T-cell (primary cell): ENCODE measurements around the gene BMP6. TPM values are rescaled to one million over a fixed set of nuclear protein-coding genes. Genes with fewer than 3 reads are reported as not detected.

Experiments used
- ATAC-seq, 4 experiments: fragments of 200-7000 bp in 3 of 4; fragments of 150-1000 bp in 1 of 4; cut with Tn5 transposase; replicated peaks in 1 of 4; 1 replicate in 3 of 4; 2 replicates in 1 of 4; pipeline ENCODE4 v1.10.0; 2021; ENCODE audit warnings: moderate library complexity in 3 of 4, mild to moderate bottlenecking in 2 of 4, moderate number of reproducible peaks in 1 of 4
- CTCF ChIA-PET, 2 donors: fragments of 300-600 bp; sonication (Branson Sonifier 250); formaldehyde crosslinking; loops; one replicate each; lab custom pipeline; 2022; ENCODE audit warnings: antibody characterized with exemption in 2 of 2; lab: Charles Lee
- POLR2A ChIA-PET, 2 donors: fragments of 300-600 bp; sonication (Branson Sonifier 250); formaldehyde crosslinking; loops; one replicate each; lab custom pipeline; 2022; ENCODE audit warnings: antibody characterized with exemption in 2 of 2; lab: Charles Lee
- DNase-seq, 35 experiments: peaks; one replicate each; pipeline versions ENCODE4 v3.0.0 to v3.0.0-alpha.2; 2013 to 2023
- H3K27ac ChIP-seq: one replicate; pipeline ENCODE4 v1.5.1; 2013; ENCODE audit warnings: low read length
- H3K27me3 ChIP-seq, 2 experiments: replicated peaks in 1 of 2; 1 replicate in 1 of 2; 2 replicates in 1 of 2; pipeline versions ENCODE4 v1.6.1 to v1.7.0; 2013; ENCODE audit warnings: low read length in 1 of 2, mixed read lengths in 1 of 2; ENCODE audit not compliant: control insufficient read depth in 2 of 2, insufficient read depth in 2 of 2; ENCODE audit errors: extremely low read depth in 1 of 2
- H3K36me3 ChIP-seq, 2 donors: 1 replicate in 1 of 2; 2 replicates in 1 of 2; pipeline versions ENCODE4 v1.6.1 to v1.7.0; 2013; ENCODE audit warnings: low read length in 1 of 2; ENCODE audit not compliant: control insufficient read depth in 2 of 2, insufficient read depth in 1 of 2; ENCODE audit errors: extremely low read depth in 1 of 2
- H3K4me1 ChIP-seq, 2 experiments: 1 replicate in 1 of 2; 2 replicates in 1 of 2; pipeline versions ENCODE4 v1.6.1 to v1.7.0; 2013; ENCODE audit warnings: low read length in 2 of 2, mixed read lengths in 1 of 2; ENCODE audit not compliant: insufficient read depth in 2 of 2, control insufficient read depth in 1 of 2; ENCODE audit errors: extremely low read depth in 1 of 2
- H3K4me3 ChIP-seq, 2 donors: 1 replicate in 1 of 2; 2 replicates in 1 of 2; pipeline versions ENCODE4 v1.5.1 to v1.7.0; 2013; ENCODE audit warnings: mild to moderate bottlenecking in 2 of 2, low read length in 1 of 2, moderate library complexity in 1 of 2; ENCODE audit not compliant: control insufficient read depth in 1 of 2; ENCODE audit errors: extremely low read depth in 1 of 2
- H3K9me3 ChIP-seq: 2 replicates; pipeline ENCODE4 v1.7.0; 2013
- H3K27ac Mint-ChIP-seq, 2 donors: one replicate each; pipeline ENCODE4 v1.8.0; 2020 to 2021; ENCODE audit warnings: mild to moderate bottlenecking in 2 of 2, mixed read lengths in 2 of 2
- H3K27me3 Mint-ChIP-seq, 2 donors: one replicate each; pipeline ENCODE4 v1.8.0; 2021 to 2022; ENCODE audit warnings: mixed read lengths in 2 of 2
- H3K36me3 Mint-ChIP-seq: one replicate; pipeline ENCODE4 v1.8.0; 2021; ENCODE audit warnings: mixed read lengths
- H3K4me1 Mint-ChIP-seq, 3 donors: one replicate each; pipeline ENCODE4 v1.8.0; 2020 to 2022; ENCODE audit warnings: mixed read lengths in 3 of 3, mild to moderate bottlenecking in 1 of 3
- H3K4me3 Mint-ChIP-seq, 3 donors: one replicate each; pipeline ENCODE4 v1.8.0; 2020 to 2022; ENCODE audit warnings: mild to moderate bottlenecking in 3 of 3, mixed read lengths in 3 of 3, moderate library complexity in 3 of 3
- H3K9me3 Mint-ChIP-seq, 3 donors: one replicate each; pipeline ENCODE4 v1.8.0; 2020 to 2022; ENCODE audit warnings: mixed read lengths in 3 of 3
- WGBS: methylation state at CpG from one replicate; pipeline ENCODE4 v1.1.5; 2013; ENCODE audit warnings: missing lambda C conversion rate; ENCODE audit not compliant: insufficient coverage; 5-methylcytosine and 5-hydroxymethylcytosine counted together
- total RNA-seq, 35 experiments: library from RNA in 6 of 35; stranded (reverse) in 6 of 35; fragments of 120-200 nt in 1 of 35; gene quantifications; one replicate each; pipeline versions ENCODE4 v1.2.1 to v1.2.4 and lab custom pipeline; 2013 to 2026

Gene BMP6
- total RNA-seq, 5 donors from 2014 or later (not counting 1 experiment from before 2014, with no cell fraction given) = 0.09 to 0.23 (median 0.13) TPM; not detected in 1

DNA sequence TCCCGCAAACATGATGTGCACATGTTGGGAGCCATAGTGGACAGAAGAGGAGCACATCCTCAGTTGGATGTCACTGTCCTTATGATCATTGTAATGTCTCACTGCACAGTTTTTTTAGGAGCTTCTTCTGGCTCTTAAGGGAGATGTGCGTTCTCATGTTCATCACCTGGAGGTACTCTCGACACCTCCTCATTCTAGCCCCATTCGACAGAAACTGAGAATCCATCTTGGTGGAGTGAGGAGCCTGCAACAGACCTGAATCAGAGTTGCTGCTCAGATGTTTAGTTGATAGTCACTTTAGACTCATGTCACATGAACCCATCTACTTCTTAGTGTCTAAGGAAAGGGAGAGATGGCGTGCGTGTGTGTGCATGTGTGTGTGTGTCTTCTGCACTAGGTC, 2.3 kb upstream of the BMP6 start:
- CTCF ChIA-PET = interaction anchor here (0.7 to 2.2 kb wide), 6 partner anchors 283 to 1764 kb away, joined by 3 to 17 read pairs (median 8); no protein-coding TSS in a partner anchor
- peaks cover 49 to 63% of the 10 kb centered on the region in 2 donors for H3K27me3 Mint-ChIP-seq
- Histone ChIP-seq H3K36me3 (no peaks in the 10 kb centered on the region), H3K27ac (no peak overlapping the region), H3K27me3 (peaks cover 8 to 43% of the 10 kb centered on the region in 2 experiments), H3K4me3 (no peak overlapping the region), H3K4me1 (peaks cover 7 to 26% of the 10 kb centered on the region in 2 experiments), H3K9me3 (no peaks in the 10 kb centered on the region)
- no peak overlapping the region for H3K4me3 Mint-ChIP-seq
- DNase-seq (no peak), ATAC-seq (no peak)
- POLR2A ChIA-PET = no interaction called here
- 100% methylated on average over 1 of the region's 6 CpGs for WGBS
- no peak overlapping the region for H3K27ac Mint-ChIP-seq
- H3K36me3 Mint-ChIP-seq = no peaks in the 10 kb centered on the region
- peaks cover 7 to 19% (median 17%) of the 10 kb centered on the region in 3 donors for H3K4me1 Mint-ChIP-seq
- H3K9me3 Mint-ChIP-seq = no peaks in the 10 kb centered on the region

DNA sequence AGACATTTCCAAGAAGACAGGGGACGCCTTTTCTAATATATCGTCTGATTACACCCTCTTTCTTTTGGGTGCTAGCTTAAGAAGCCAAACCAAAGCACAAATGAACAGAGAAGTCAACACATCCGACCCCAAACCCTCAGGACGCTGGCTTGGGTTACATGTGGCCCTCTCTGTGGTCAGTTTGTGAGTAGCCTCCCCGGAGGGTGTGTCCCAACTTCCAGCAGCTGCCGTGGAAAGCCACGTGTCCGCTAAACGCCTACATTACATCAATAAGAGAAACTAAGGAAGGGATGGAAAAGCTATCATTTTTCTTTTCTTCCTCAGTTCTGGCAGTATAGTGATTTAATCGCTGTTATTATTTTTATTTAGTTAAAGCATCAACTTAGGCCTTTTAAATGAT, 487 bp upstream of the BMP6 start:
- H3K9me3 Mint-ChIP-seq = no peaks in the 10 kb centered on the region
- Histone ChIP-seq H3K4me1 (peaks cover 7 to 30% of the 10 kb centered on the region in 2 experiments), H3K36me3 (no peaks in the 10 kb centered on the region), H3K9me3 (no peaks in the 10 kb centered on the region), H3K27ac (no peak overlapping the region), H3K27me3 (peaks cover 10 to 54% of the 10 kb centered on the region in 2 experiments), H3K4me3 (peak overlapping the region in 1 of 2 donors; percentile 62)
- H3K4me3 Mint-ChIP-seq = peak overlapping the region; percentile 68 to 79 (median 76)
- H3K27ac Mint-ChIP-seq = peak overlapping the region in 1 of 2 donors; percentile 15
- H3K36me3 Mint-ChIP-seq = no peaks in the 10 kb centered on the region
- ATAC-seq (no peak), DNase-seq (no peak)
- H3K4me1 Mint-ChIP-seq = peaks cover 11 to 24% (median 23%) of the 10 kb centered on the region in 3 donors
- peaks cover 56 to 73% of the 10 kb centered on the region in 2 donors for H3K27me3 Mint-ChIP-seq
- CTCF ChIA-PET = no interaction called here
- 54% methylated on average over 3 of the region's 10 CpGs for WGBS
- POLR2A ChIA-PET = interaction anchor here in 1 of 2 donors (0.6 kb wide), 1 partner anchor 136 kb away, joined by 4 read pairs; no protein-coding TSS in a partner anchor

DNA sequence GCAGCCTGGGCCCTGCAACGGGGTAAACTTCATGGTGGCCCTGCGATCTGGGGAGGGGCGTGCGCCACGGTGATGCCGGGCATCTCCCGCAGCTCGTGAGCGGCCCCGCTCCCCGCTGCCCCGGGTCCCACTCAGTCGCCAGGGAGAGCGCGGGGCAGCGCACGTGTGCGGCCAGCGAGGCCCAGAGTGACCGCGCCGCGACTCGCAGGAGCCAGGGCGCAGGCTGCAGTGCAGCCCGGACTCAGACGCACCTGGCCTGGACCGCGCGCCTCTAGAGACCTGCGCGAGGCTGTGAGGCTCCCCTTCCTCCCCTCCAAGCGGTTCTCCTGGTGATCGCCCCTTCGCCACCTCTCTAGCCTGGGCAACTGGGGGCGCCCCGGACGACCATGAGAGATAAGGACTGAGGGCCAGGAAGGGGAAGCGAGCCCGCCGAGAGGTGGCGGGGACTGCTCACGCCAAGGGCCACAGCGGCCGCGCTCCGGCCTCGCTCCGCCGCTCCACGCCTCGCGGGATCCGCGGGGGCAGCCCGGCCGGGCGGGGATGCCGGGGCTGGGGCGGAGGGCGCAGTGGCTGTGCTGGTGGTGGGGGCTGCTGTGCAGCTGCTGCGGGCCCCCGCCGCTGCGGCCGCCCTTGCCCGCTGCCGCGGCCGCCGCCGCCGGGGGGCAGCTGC, 652 bp downstream of the BMP6 start:
- no peaks in the 10 kb centered on the region for H3K36me3 ChIP-seq
- peaks cover 11 to 24% (median 23%) of the 10 kb centered on the region in 3 donors for H3K4me1 Mint-ChIP-seq
- no peak overlapping the region for H3K27ac Mint-ChIP-seq
- ChIA-PET CTCF (no interaction called here), POLR2A (no interaction called here)
- no peaks in the 10 kb centered on the region for H3K9me3 Mint-ChIP-seq
- H3K36me3 Mint-ChIP-seq = no peaks in the 10 kb centered on the region
- H3K4me3 ChIP-seq = peak overlapping the region; percentile 23 to 62
- no peak overlapping the region for H3K27ac ChIP-seq
- H3K4me1 ChIP-seq = peaks cover 7 to 30% of the 10 kb centered on the region in 2 experiments
- peak overlapping the region; percentile 68 to 79 (median 76) for H3K4me3 Mint-ChIP-seq
- ATAC-seq (no peak), DNase-seq (no peak)
- no peaks in the 10 kb centered on the region for H3K9me3 ChIP-seq
- under 1% methylated on average over 66 of the region's 73 CpGs for WGBS
- peaks cover 12 to 55% of the 10 kb centered on the region in 2 experiments for H3K27me3 ChIP-seq
- H3K27me3 Mint-ChIP-seq = peaks cover 56 to 73% of the 10 kb centered on the region in 2 donors

DNA sequence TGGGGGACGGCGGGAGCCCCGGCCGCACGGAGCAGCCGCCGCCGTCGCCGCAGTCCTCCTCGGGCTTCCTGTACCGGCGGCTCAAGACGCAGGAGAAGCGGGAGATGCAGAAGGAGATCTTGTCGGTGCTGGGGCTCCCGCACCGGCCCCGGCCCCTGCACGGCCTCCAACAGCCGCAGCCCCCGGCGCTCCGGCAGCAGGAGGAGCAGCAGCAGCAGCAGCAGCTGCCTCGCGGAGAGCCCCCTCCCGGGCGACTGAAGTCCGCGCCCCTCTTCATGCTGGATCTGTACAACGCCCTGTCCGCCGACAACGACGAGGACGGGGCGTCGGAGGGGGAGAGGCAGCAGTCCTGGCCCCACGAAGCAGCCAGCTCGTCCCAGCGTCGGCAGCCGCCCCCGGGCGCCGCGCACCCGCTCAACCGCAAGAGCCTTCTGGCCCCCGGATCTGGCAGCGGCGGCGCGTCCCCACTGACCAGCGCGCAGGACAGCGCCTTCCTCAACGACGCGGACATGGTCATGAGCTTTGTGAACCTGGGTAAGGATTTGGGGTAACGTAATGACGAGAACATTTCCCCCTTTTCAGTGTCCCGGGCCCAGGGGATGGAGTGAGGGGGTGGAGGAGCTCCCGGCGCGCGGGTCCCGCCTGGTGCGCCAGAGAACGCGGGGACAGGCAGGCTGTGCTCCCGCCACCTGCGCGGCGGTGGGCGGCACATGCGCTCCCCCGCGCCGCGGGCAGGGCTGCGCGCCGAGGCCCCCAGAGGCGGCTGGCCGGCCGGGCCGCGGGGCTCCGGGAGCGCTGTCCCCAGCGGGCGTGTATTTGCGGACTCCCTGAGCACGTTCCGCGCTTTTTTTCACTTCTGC, 1.4 kb downstream of the BMP6 start:
- peak in 1 of 35 experiments; percentile 3 for DNase-seq
- WGBS = 3% methylated on average over 96 of the region's 97 CpGs
- Histone ChIP-seq H3K27me3 (peaks cover 12 to 53% of the 10 kb centered on the region in 2 experiments), H3K4me3 (peak overlapping the region in 1 of 2 donors; percentile 50), H3K9me3 (no peaks in the 10 kb centered on the region), H3K36me3 (no peaks in the 10 kb centered on the region), H3K4me1 (peaks cover 7 to 30% of the 10 kb centered on the region in 2 experiments), H3K27ac (no peak overlapping the region)
- no peak for ATAC-seq
- Mint-ChIP-seq H3K27me3 (peaks cover 57 to 74% of the 10 kb centered on the region in 2 donors), H3K36me3 (no peaks in the 10 kb centered on the region), H3K9me3 (no peaks in the 10 kb centered on the region), H3K4me3 (peak overlapping the region; percentile 49 to 64 (median 54)), H3K4me1 (peaks cover 11 to 24% (median 23%) of the 10 kb centered on the region in 3 donors), H3K27ac (no peak overlapping the region)
- ChIA-PET CTCF (no interaction called here), POLR2A (no interaction called here)

DNA sequence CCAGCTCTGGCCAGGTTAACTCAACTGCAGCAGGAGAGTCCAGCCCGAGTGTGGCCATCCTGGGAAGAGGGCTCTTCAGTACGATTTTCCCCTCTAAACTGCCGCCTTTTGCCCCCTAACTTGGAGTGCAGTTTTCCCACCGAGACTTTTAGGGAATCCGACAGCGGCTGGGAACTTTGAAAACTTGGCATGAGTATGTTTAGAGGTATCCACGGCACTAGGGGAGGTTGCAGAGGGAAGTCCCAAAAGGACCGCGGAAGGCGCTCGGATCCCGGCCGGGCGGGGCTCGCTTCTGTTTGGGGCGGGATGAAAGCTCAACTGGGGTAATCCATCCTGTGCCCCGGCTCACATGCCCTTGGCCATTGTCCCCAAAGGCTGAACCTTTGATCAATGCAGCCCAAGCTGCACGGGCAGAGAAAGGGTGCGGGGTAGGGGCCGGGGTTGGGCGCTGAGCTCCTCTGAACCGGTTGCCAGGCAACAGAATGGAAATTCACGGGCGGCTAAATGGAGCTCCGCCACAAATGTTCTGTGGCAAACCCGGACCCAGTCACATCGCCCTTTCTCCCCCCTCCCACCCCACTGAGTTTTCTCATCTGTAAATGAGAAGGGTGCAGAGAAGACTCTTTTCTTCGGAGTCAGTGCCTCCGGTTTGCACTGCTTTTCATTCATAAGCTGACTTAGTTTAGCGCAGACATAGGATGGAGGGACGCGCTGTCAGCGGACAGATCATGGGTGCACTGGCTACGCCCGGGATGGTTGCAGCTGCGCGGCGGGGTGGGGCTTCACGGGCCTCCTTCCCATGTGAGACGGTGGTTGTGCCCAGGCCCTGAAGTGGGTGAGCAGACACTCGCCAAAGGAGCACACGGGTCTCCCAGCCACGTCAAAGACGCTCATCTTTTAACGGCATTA, 2.3 kb downstream of the BMP6 start:
- Mint-ChIP-seq H3K27ac (no peak overlapping the region), H3K4me1 (peaks cover 11 to 23% (median 22%) of the 10 kb centered on the region in 3 donors), H3K36me3 (no peaks in the 10 kb centered on the region), H3K9me3 (no peaks in the 10 kb centered on the region), H3K27me3 (peaks cover 60 to 76% of the 10 kb centered on the region in 2 donors), H3K4me3 (peak overlapping the region; percentile 47 to 64 (median 54))
- no peak overlapping the region for H3K27ac ChIP-seq
- ATAC-seq (no peak), DNase-seq (peak in 1 of 35 experiments; percentile 2)
- WGBS = 7% methylated on average over 28 of the region's 45 CpGs
- H3K9me3 ChIP-seq = no peaks in the 10 kb centered on the region
- H3K36me3 ChIP-seq = no peaks in the 10 kb centered on the region
- H3K4me3 ChIP-seq = peak overlapping the region in 1 of 2 donors; percentile 42
- ChIA-PET POLR2A (no interaction called here), CTCF (no interaction called here)
- peaks cover 7 to 30% of the 10 kb centered on the region in 2 experiments for H3K4me1 ChIP-seq
- peaks cover 12 to 51% of the 10 kb centered on the region in 2 experiments for H3K27me3 ChIP-seq
